NT2/D1 (cell line): Measurements from ENCODE around the gene ARL6IP5.

Experiments
- SUZ12 ChIP-seq: IDR thresholded peaks from 2 replicates; pipeline ENCODE4 v1.6.1; 2011; ENCODE audit not compliant: insufficient read length, insufficient read depth; ENCODE audit errors: extremely low read depth
- ZNF274 ChIP-seq: IDR thresholded peaks from 2 replicates; pipeline ENCODE4 v1.6.1; 2011; ENCODE audit warnings: mild to moderate bottlenecking, low read depth, low read length

- TF ChIP-seq SUZ12, result no peak
- no peak for TF ChIP-seq ZNF274
These were observed 5.2 kb upstream of the ARL6IP5 start for GRCh38 chr3:69079269-69080159.
